K562 (cell line): ENCODE results near the gene GPR42. TPM values are rescaled to one million over a fixed set of nuclear protein-coding genes. Genes with fewer than 3 reads are reported as not detected.

Source experiments
- ATF3 ChIP-seq, 2 experiments: fragments of 450-650 bp in 1 of 2; sonication (generic) in 1 of 2; formaldehyde crosslinking in 1 of 2; IDR thresholded peaks in 1 of 2; conservative IDR thresholded peaks in 1 of 2; 2 replicates each; pipeline versions ENCODE4 v1.6.1 to v1.8.1; 2016 to 2023; ENCODE audit warnings: mild to moderate bottlenecking in 2 of 2, moderate library complexity in 2 of 2, inconsistent platforms in 1 of 2, missing genetic modification reagents in 1 of 2
- BACH1 ChIP-seq: fragments of 200-800 bp; sonication (Bioruptor generic); IDR thresholded peaks from 2 replicates; pipeline ENCODE4 v1.6.1; 2016; ENCODE audit warnings: missing genetic modification characterization, missing compliant biosample characterization
- CHD1 ChIP-seq: fragments of 200-600 bp; sonication (generic); IDR thresholded peaks from one replicate; pipeline ENCODE4 v1.6.1; 2012; ENCODE audit warnings: mild to moderate bottlenecking, moderate library complexity, low read length, inconsistent platforms
- CHD2 ChIP-seq: IDR thresholded peaks from 2 replicates; pipeline ENCODE4 v1.6.1; 2011; ENCODE audit warnings: low read depth, low read length
- FOXA1 ChIP-seq: fragments of 450-650 bp; IDR thresholded peaks from 2 replicates; pipeline ENCODE4 v1.6.1; 2016; ENCODE audit warnings: mild to moderate bottlenecking, borderline replicate concordance
- FOXK1 ChIP-seq: sonication (generic); formaldehyde crosslinking; IDR thresholded peaks from 2 replicates; pipeline ENCODE4 v1.8.0; 2022; ENCODE audit warnings: missing genetic modification reagents, mild to moderate bottlenecking, borderline replicate concordance
- GATAD2B ChIP-seq: fragments of 450-650 bp; IDR thresholded peaks from 2 replicates; pipeline ENCODE4 v1.6.1; 2017; ENCODE audit warnings: mild to moderate bottlenecking, borderline replicate concordance
- HDAC2 ChIP-seq: fragments of 450-650 bp; IDR thresholded peaks from 2 replicates; pipeline ENCODE4 v1.6.1; 2016; ENCODE audit warnings: mild to moderate bottlenecking
- HDAC3 ChIP-seq: fragments of 450-650 bp; IDR thresholded peaks from 2 replicates; pipeline ENCODE4 v1.6.1; 2018; ENCODE audit warnings: borderline replicate concordance, mild to moderate bottlenecking, moderate library complexity; ENCODE audit not compliant: partially characterized antibody
- HMG20B ChIP-seq: fragments of 250-450 bp; sonication (Bioruptor Pico); IDR thresholded peaks from 2 replicates; pipeline ENCODE4 v1.5.0; 2021; ENCODE audit warnings: mild to moderate bottlenecking
- MEF2D ChIP-seq: conservative IDR thresholded peaks from 2 replicates; pipeline ENCODE4 v1.6.1; 2016; ENCODE audit warnings: low read depth, missing genetic modification characterization, missing compliant biosample characterization
- MYC ChIP-seq, 2 experiments: fragments of 250-450 bp in 1 of 2; sonication (Bioruptor Pico) in 1 of 2; IDR thresholded peaks; 2 replicates each; pipeline versions ENCODE4 v1.5.1 to v1.6.1; 2012 to 2021; ENCODE audit warnings: low read depth in 2 of 2, borderline replicate concordance in 1 of 2, improper control_type of control experiment in 1 of 2, low read length in 1 of 2, mild to moderate bottlenecking in 1 of 2, moderate library complexity in 1 of 2
- TEAD4 ChIP-seq, 2 experiments: sonication (generic) in 1 of 2; formaldehyde crosslinking in 1 of 2; IDR thresholded peaks; 2 replicates each; pipeline versions ENCODE4 v1.6.1 to v1.8.0; 2012 to 2022; ENCODE audit warnings: borderline replicate concordance in 1 of 2, inconsistent platforms in 1 of 2, low read length in 1 of 2, mild to moderate bottlenecking in 1 of 2, missing genetic modification reagents in 1 of 2
- TFE3 ChIP-seq: fragments of 450-650 bp; formaldehyde crosslinking; IDR thresholded peaks from 2 replicates; pipeline ENCODE4 v1.4.0; 2020; ENCODE audit warnings: mild to moderate bottlenecking, mixed read lengths
- ZKSCAN3 ChIP-seq: fragments of 250-450 bp; sonication (Bioruptor Pico); IDR thresholded peaks from 2 replicates; pipeline ENCODE4 v1.4.0; 2020
- ZNF253 ChIP-seq: fragments of 250-450 bp; sonication (Bioruptor Pico); conservative IDR thresholded peaks from 2 replicates; pipeline ENCODE4 v1.6.1; 2021; ENCODE audit warnings: mild to moderate bottlenecking
- ZNF583 ChIP-seq: fragments of 250-450 bp; sonication (Bioruptor Pico); IDR thresholded peaks from 2 replicates; pipeline ENCODE4 v1.4.0; 2020
- ZNF696 ChIP-seq: fragments of 250-450 bp; sonication (Bioruptor Pico); conservative IDR thresholded peaks from 2 replicates; pipeline ENCODE4 v1.4.0; 2020; ENCODE audit warnings: mild to moderate bottlenecking, moderate library complexity
- polyA plus RNA-seq, 8 experiments: library from polyadenylated mRNA; depleted of rRNA in 4 of 8; stranded (reverse) in 5 of 8; unstranded in 3 of 8; fragments of >200 nt; fragmentation: Nextera tagmentation in 2 of 8; fragmentation: Illumina TruSeq in 1 of 8; extraction: Ambion mirVana in 2 of 8; extraction: Trizol in 1 of 8; gene quantifications; 2 replicates each; pipeline versions ENCODE4 v1.2.1 to v1.2.3, GENCODE V29; 2011 to 2014; ENCODE audit warnings: inconsistent platforms in 1 of 8, missing spikeins in 1 of 8
- total RNA-seq, 7 experiments: library from RNA; depleted of rRNA in 6 of 7; stranded (reverse); fragments of >200 nt in 6 of 7; fragmentation: Illumina TruSeq in 2 of 7; extraction: Trizol in 2 of 7; gene quantifications; 2 replicates each; pipeline versions ENCODE4 v1.2.1 to v1.2.3, GENCODE V29; 2011 to 2021; ENCODE audit warnings: low replicate concordance in 1 of 7
- TF ChIP-seq, protein P1 (sequence below): fragments of 450-650 bp; IDR thresholded peaks from 2 replicates; pipeline ENCODE4 v1.6.1; 2016
- TF ChIP-seq, protein P2 (sequence below): sonication (generic); formaldehyde crosslinking; IDR thresholded peaks from 2 replicates; pipeline ENCODE4 v1.4.0; 2020; ENCODE audit warnings: mild to moderate bottlenecking, missing genetic modification reagents
- TF ChIP-seq, protein P3 (sequence below): sonication (generic); formaldehyde crosslinking; IDR thresholded peaks from 2 replicates; pipeline ENCODE4 v1.8.0; 2023; ENCODE audit warnings: mild to moderate bottlenecking, missing genetic modification reagents

GPR42 gene
- total and polyA plus RNA-seq, 9 of the 15 experiments (the other 6 are each of a cell fraction or from before 2014, with no cell fraction given), result not detected

DNA sequence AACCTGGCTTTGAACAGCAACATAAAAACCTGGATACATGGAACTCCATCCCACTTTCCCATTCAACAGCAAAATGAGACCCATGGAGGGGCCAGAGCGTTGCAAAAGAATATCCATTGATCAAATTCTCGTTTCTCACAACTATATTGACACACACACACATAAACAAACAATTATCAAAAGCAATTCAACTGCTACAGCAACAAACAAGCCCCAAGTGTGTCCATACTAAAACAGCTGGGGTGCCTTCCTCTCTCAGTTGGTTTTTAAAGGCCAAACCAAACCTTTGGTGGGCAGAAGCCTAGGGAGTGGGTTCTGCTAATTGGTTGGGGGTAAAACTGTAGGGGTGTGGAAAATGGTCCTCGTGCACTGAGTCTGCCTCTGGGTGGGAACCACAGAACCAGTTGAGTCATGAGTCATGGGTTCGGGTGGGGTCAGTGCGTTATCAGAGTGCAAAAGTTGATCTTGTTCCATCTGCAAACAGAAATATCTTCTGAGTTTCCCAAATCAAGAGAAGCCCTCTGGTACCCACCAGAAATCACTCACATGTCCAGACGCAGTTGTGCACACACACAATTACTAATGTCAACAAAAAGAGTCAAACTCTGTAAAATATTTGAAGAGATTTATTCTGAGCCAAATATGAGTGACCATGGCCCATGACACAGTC is 18.5 kb downstream of the GPR42 start (continued):
- TF ChIP-seq FOXK1 (no peak), ZNF696 (CRISPR knock-in tag) (no peak), MEF2D (tag) (0 out of 2 replicates have a peak, but pooled peaks have one; percentile 25), TFE3 (CRISPR knock-in tag) (peak; percentile 21), HDAC3 (no peak), MYC (IDR thresholded peaks at IDR 0.05; ENCODE audit: low read depth, low read length) (no peak), MYC (CRISPR knock-in tag; IDR thresholded peaks at IDR 0.05; ENCODE audit: borderline replicate concordance, low read depth) (no peak), ZKSCAN3 (CRISPR knock-in tag) (no peak), FOXA1 (no peak), HDAC2 (peak; percentile 66; the same call in 1 of the 2 replicates), ATF3 (IDR thresholded peaks at IDR 0.05) (peak; percentile 84), ATF3 (CRISPR knock-in tag; conservative IDR thresholded peaks at IDR 0.05) (no peak), HMG20B (no peak), ZNF583 (CRISPR knock-in tag) (peak; percentile 78), GATAD2B (no peak; the same call in 1 of the 2 replicates), CHD1 (no peak), CHD2 (no peak), TEAD4 (IDR thresholded peaks at IDR 0.05; ENCODE audit: low read length) (peak; percentile 57), TEAD4 (CRISPR knock-in tag; IDR thresholded peaks at IDR 0.05; ENCODE audit: borderline replicate concordance) (no peak), BACH1 (tag) (no peak), ZNF253 (CRISPR knock-in tag) (no peak)
- TF ChIP-seq, protein P1, sequence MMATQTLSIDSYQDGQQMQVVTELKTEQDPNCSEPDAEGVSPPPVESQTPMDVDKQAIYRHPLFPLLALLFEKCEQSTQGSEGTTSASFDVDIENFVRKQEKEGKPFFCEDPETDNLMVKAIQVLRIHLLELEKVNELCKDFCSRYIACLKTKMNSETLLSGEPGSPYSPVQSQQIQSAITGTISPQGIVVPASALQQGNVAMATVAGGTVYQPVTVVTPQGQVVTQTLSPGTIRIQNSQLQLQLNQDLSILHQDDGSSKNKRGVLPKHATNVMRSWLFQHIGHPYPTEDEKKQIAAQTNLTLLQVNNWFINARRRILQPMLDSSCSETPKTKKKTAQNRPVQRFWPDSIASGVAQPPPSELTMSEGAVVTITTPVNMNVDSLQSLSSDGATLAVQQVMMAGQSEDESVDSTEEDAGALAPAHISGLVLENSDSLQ, result no peak
- TF ChIP-seq, protein P2, sequence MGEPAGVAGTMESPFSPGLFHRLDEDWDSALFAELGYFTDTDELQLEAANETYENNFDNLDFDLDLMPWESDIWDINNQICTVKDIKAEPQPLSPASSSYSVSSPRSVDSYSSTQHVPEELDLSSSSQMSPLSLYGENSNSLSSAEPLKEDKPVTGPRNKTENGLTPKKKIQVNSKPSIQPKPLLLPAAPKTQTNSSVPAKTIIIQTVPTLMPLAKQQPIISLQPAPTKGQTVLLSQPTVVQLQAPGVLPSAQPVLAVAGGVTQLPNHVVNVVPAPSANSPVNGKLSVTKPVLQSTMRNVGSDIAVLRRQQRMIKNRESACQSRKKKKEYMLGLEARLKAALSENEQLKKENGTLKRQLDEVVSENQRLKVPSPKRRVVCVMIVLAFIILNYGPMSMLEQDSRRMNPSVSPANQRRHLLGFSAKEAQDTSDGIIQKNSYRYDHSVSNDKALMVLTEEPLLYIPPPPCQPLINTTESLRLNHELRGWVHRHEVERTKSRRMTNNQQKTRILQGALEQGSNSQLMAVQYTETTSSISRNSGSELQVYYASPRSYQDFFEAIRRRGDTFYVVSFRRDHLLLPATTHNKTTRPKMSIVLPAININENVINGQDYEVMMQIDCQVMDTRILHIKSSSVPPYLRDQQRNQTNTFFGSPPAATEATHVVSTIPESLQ (CRISPR knock-in tag), result no peak
- TF ChIP-seq, protein P3, sequence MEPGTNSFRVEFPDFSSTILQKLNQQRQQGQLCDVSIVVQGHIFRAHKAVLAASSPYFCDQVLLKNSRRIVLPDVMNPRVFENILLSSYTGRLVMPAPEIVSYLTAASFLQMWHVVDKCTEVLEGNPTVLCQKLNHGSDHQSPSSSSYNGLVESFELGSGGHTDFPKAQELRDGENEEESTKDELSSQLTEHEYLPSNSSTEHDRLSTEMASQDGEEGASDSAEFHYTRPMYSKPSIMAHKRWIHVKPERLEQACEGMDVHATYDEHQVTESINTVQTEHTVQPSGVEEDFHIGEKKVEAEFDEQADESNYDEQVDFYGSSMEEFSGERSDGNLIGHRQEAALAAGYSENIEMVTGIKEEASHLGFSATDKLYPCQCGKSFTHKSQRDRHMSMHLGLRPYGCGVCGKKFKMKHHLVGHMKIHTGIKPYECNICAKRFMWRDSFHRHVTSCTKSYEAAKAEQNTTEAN, result no peak
